Measurements from ENCODE around the gene PPP6C.
"Not testable (repeated sequence)": the region's sequence is repeated elsewhere in the genome, so short reads cannot be mapped to it uniquely, and the experiment has no call there.

PPP6C gene

GRCh38 chr9:125114503-125114902 is 75.1 kb downstream of the PPP6C start:
- H3K4me1 ChIP-seq (ENCODE audit: control insufficient read depth, insufficient read depth, low read length); H3K27me3 ChIP-seq (ENCODE audit: control insufficient read depth, insufficient read depth, low read length); H3K9me3 ChIP-seq (ENCODE audit: control insufficient read depth, insufficient read depth, low read length); H3K9ac ChIP-seq (ENCODE audit: low read depth, low read length); H3K4me3 ChIP-seq (ENCODE audit: low read depth, low read length); H3K27ac ChIP-seq (ENCODE audit: low read depth, low read length); H3K36me3 ChIP-seq (ENCODE audit: control insufficient read depth, insufficient read depth, low read length): not testable (repeated sequence)

- Histone ChIP-seq H3K27me3 (ENCODE audit: control insufficient read depth, insufficient read depth, low read length) (no peaks in the 10 kb centered on the region), H3K9me3 (ENCODE audit: control insufficient read depth, insufficient read depth, low read length) (no peaks in the 10 kb centered on the region), H3K27ac (ENCODE audit: low read depth, low read length) (no peak overlapping the region), H3K4me3 (ENCODE audit: low read depth, low read length) (no peak overlapping the region), H3K36me3 (ENCODE audit: control insufficient read depth, insufficient read depth, low read length) (no peaks in the 10 kb centered on the region), H3K4me1 (ENCODE audit: control insufficient read depth, insufficient read depth, low read length) (no peaks in the 10 kb centered on the region), H3K9ac (ENCODE audit: low read depth, low read length) (no peak overlapping the region)
Measured at GRCh38 chr9:125110464-125110863, 79.1 kb downstream of the PPP6C start.

DNA sequence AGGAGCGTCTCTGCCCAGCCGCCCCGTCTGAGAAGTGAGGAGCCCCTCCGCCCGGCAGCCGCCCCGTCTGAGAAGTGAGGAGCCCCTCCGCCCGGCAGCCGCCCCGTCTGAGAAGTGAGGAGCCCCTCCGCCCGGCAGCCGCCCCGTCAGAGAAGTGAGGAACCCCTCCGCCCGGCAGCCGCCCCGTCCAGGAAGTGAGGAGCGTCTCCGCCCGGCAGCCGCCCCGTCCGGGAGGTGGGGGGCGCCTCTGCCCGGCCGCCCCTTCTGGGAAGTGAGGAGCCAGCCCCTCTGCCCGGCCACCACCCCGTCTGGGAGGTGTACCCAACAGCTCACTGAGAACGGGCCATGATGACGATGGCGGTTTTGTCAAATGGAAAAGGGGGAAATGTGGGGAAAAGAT is 81.1 kb downstream of the PPP6C start:
- H3K4me1 ChIP-seq (ENCODE audit: control insufficient read depth, insufficient read depth, low read length); H3K27me3 ChIP-seq (ENCODE audit: control insufficient read depth, insufficient read depth, low read length); H3K27ac ChIP-seq (ENCODE audit: low read depth, low read length); H3K4me3 ChIP-seq (ENCODE audit: low read depth, low read length); H3K36me3 ChIP-seq (ENCODE audit: control insufficient read depth, insufficient read depth, low read length); H3K9ac ChIP-seq (ENCODE audit: low read depth, low read length); H3K9me3 ChIP-seq (ENCODE audit: control insufficient read depth, insufficient read depth, low read length): not testable (repeated sequence)

GRCh38 chr9:125106285-125106893 is 83.2 kb downstream of the PPP6C start:
- Histone ChIP-seq H3K36me3 (ENCODE audit: control insufficient read depth, insufficient read depth, low read length) (no peaks in the 10 kb centered on the region), H3K27ac (ENCODE audit: low read depth, low read length) (no peak overlapping the region)

DNA sequence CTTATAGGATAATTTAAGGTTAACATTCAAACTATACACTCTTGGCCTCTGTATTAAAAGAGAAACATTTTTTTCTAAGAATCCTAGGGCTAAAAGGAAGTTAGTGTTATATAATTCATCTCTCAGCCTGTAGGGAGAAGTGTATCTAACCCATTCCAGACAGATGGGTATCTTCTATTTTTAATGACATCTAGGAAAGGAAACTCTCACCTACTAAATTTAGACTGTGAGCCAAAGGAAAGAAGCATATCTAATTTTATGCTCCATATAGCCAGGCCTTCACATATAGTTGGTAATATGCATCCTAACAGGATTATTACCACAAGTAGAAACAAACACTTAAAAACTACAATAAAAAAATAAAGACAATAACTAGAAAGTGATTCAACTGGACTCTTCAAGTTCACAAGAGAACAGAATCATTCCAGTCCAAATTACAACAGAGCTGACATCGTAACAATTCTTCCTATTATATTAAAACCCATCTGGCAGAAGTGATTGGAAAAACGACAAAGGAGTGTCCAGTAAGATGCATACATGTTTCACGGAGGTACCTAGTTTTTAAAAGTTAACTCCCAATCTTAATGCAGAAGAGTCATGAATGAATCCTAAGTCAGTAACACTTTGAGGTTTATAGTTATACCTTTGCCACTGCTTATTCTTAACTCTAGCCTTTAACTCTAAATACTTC is 85.7 kb downstream of the PPP6C start:
- Histone ChIP-seq H3K9ac (ENCODE audit: low read depth, low read length) (no peak overlapping the region), H3K27me3 (ENCODE audit: control insufficient read depth, insufficient read depth, low read length) (no peaks in the 10 kb centered on the region), H3K9me3 (ENCODE audit: control insufficient read depth, insufficient read depth, low read length) (no peaks in the 10 kb centered on the region), H3K36me3 (ENCODE audit: control insufficient read depth, insufficient read depth, low read length) (no peaks in the 10 kb centered on the region), H3K4me1 (ENCODE audit: control insufficient read depth, insufficient read depth, low read length) (no peaks in the 10 kb centered on the region), H3K4me3 (ENCODE audit: low read depth, low read length) (no peak overlapping the region), H3K27ac (ENCODE audit: low read depth, low read length) (no peak overlapping the region)

More at GRCh38 chr9:125106285-125106893, 83.2 kb downstream of the PPP6C start:
- Histone ChIP-seq H3K9me3 (ENCODE audit: control insufficient read depth, insufficient read depth, low read length) (no peaks in the 10 kb centered on the region), H3K4me3 (ENCODE audit: low read depth, low read length) (no peak overlapping the region), H3K4me1 (ENCODE audit: control insufficient read depth, insufficient read depth, low read length) (no peaks in the 10 kb centered on the region), H3K9ac (ENCODE audit: low read depth, low read length) (no peak overlapping the region), H3K27me3 (ENCODE audit: control insufficient read depth, insufficient read depth, low read length) (no peaks in the 10 kb centered on the region)

- no peak overlapping the region for H3K4me3 ChIP-seq (ENCODE audit: low read depth, low read length)
- H3K9me3 ChIP-seq (ENCODE audit: control insufficient read depth, insufficient read depth, low read length) = no peaks in the 10 kb centered on the region
- H3K27ac ChIP-seq (ENCODE audit: low read depth, low read length) = no peak overlapping the region
- no peaks in the 10 kb centered on the region for H3K4me1 ChIP-seq (ENCODE audit: control insufficient read depth, insufficient read depth, low read length)
- H3K36me3 ChIP-seq (ENCODE audit: control insufficient read depth, insufficient read depth, low read length) = no peaks in the 10 kb centered on the region
- no peaks in the 10 kb centered on the region for H3K27me3 ChIP-seq (ENCODE audit: control insufficient read depth, insufficient read depth, low read length)
- no peak overlapping the region for H3K9ac ChIP-seq (ENCODE audit: low read depth, low read length)
Measured at GRCh38 chr9:125103021-125103420, 86.6 kb downstream of the PPP6C start.

DNA sequence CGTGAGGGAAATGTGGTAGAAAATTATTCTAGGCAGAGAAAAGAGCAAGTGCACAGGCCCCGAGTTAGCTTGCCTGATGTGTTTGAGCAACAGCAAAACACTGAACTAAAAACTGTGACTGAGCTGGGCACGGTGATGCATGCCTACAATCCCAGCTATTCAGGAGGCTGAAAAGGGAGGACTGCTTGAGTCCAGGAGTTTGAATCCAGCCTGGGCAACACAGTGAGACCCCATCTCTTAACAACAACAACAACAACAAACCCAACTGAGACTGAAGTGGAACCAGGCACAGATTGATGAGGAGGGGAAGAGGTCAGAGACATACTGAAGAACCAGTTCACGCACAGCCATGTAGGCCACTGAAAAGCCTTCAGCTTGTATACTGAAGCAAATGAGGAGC is 88.8 kb downstream of the PPP6C start:
- H3K27ac ChIP-seq (ENCODE audit: low read depth, low read length) = no peak overlapping the region
- no peak overlapping the region for H3K9ac ChIP-seq (ENCODE audit: low read depth, low read length)
- H3K4me1 ChIP-seq (ENCODE audit: control insufficient read depth, insufficient read depth, low read length) = no peaks in the 10 kb centered on the region
- no peaks in the 10 kb centered on the region for H3K9me3 ChIP-seq (ENCODE audit: control insufficient read depth, insufficient read depth, low read length)
- H3K4me3 ChIP-seq (ENCODE audit: low read depth, low read length) = no peak overlapping the region
- H3K36me3 ChIP-seq (ENCODE audit: control insufficient read depth, insufficient read depth, low read length) = no peaks in the 10 kb centered on the region
- no peaks in the 10 kb centered on the region for H3K27me3 ChIP-seq (ENCODE audit: control insufficient read depth, insufficient read depth, low read length)

GRCh38 chr9:125099816-125100215 is 89.8 kb downstream of the PPP6C start:
- H3K9me3 ChIP-seq (ENCODE audit: control insufficient read depth, insufficient read depth, low read length) = no peaks in the 10 kb centered on the region
- no peaks in the 10 kb centered on the region for H3K27me3 ChIP-seq (ENCODE audit: control insufficient read depth, insufficient read depth, low read length)
- H3K4me3 ChIP-seq (ENCODE audit: low read depth, low read length) = no peak overlapping the region
- no peak overlapping the region for H3K9ac ChIP-seq (ENCODE audit: low read depth, low read length)
- H3K4me1 ChIP-seq (ENCODE audit: control insufficient read depth, insufficient read depth, low read length) = no peaks in the 10 kb centered on the region
- no peak overlapping the region for H3K27ac ChIP-seq (ENCODE audit: low read depth, low read length)
- H3K36me3 ChIP-seq (ENCODE audit: control insufficient read depth, insufficient read depth, low read length) = 0 out of 2 replicates have a peak, but pooled peaks cover 5% of the 10 kb centered on the region

All from HUES48 (cell line).